ENCODE data around the gene ARCN1. TPM values are rescaled to one million over a fixed set of nuclear protein-coding genes. Genes with fewer than 3 reads are reported as not detected.
A peak's percentile ranks its signal among the peaks of the same experiment; 100 is the strongest.
"Not testable (repeated sequence)": the region's sequence is repeated elsewhere in the genome, so short reads cannot be mapped to it uniquely, and the experiment has no call there.

Gene ARCN1
- total RNA-seq, 1 donor from 2014 or later = 99.4 TPM

- no peak for DNase-seq
- intact Hi-C loops (cut with micrococcal nuclease) = no loop called here
- peaks cover 64% of the 10 kb centered on the region for H3K4me1 ChIP-seq
Measured at GRCh38 chr11:118572981-118573550, 857 bp downstream of the ARCN1 start.

DNA sequence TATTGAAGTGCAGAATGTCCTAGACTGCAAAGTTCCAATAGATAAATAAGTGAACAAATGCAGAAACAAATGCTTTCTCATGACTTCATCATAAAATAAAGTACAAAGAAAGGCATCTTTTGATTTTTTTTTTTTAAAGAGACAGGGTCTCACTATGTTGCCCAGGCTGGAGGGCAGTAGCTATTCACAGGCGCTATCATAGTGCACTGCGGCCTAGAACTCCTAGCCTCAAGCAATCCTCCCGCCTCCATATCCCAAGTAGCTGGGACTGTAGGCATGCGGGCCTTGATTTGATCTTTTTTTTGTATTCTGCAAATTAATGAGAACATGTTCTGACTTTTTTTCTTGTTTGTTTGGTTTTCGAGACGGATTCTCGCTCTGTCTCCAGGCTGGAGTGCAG lies 2.4 kb downstream of the ARCN1 start:
- Histone ChIP-seq H3K27me3 (ENCODE audit: low read depth) (no peaks in the 10 kb centered on the region), H3K36me3 (no peaks in the 10 kb centered on the region), H3K4me1 (peaks cover 80% of the 10 kb centered on the region), H3K4me3 (peak overlapping the region; percentile 97), H3K27ac (replicated peaks) (peak overlapping the region; percentile 13), H3K9me3 (replicated peaks) (no peaks in the 10 kb centered on the region)
- no peak for DNase-seq
- intact Hi-C loops (cut with micrococcal nuclease) = no loop called here
- TF ChIP-seq, protein P1, sequence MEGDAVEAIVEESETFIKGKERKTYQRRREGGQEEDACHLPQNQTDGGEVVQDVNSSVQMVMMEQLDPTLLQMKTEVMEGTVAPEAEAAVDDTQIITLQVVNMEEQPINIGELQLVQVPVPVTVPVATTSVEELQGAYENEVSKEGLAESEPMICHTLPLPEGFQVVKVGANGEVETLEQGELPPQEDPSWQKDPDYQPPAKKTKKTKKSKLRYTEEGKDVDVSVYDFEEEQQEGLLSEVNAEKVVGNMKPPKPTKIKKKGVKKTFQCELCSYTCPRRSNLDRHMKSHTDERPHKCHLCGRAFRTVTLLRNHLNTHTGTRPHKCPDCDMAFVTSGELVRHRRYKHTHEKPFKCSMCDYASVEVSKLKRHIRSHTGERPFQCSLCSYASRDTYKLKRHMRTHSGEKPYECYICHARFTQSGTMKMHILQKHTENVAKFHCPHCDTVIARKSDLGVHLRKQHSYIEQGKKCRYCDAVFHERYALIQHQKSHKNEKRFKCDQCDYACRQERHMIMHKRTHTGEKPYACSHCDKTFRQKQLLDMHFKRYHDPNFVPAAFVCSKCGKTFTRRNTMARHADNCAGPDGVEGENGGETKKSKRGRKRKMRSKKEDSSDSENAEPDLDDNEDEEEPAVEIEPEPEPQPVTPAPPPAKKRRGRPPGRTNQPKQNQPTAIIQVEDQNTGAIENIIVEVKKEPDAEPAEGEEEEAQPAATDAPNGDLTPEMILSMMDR (IDR thresholded peaks at IDR 0.05; ENCODE audit: borderline replicate concordance) = no peak

More at GRCh38 chr11:118572981-118573550, 857 bp downstream of the ARCN1 start:
- Histone ChIP-seq H3K27ac (replicated peaks) (peak overlapping the region; percentile 98), H3K9me3 (replicated peaks) (no peaks in the 10 kb centered on the region), H3K27me3 (ENCODE audit: low read depth) (no peaks in the 10 kb centered on the region), H3K36me3 (no peaks in the 10 kb centered on the region), H3K4me3 (peak overlapping the region; percentile 97)
- TF ChIP-seq, protein P1 (IDR thresholded peaks at IDR 0.05; ENCODE audit: borderline replicate concordance) = no peak

DNA sequence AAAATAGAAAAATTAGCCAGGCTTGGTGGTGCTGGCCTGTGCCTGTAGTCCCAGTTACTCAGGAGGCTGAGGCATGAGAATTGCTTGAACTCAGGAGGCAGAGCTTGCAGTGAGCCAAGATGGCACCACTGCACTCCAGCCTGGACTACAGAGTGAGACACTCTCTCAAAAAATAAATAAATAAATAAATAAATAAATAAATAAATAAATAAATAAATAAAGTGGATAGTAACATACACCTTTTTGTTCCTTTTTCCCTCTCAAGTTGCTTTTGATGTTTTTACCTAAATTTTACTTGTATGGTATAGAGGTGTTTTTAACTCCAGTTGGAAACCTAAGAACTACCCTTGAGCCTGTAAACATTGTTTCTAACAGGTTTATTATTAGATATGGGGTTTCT lies 5.8 kb downstream of the ARCN1 start:
- H3K27me3 ChIP-seq (ENCODE audit: low read depth); DNase-seq; intact Hi-C loops (cut with micrococcal nuclease); H3K27ac ChIP-seq (replicated peaks); H3K4me3 ChIP-seq; H3K9me3 ChIP-seq (replicated peaks): not testable (repeated sequence)
- Histone ChIP-seq H3K4me1 (peaks cover 93% of the 10 kb centered on the region), H3K36me3 (peaks cover 12% of the 10 kb centered on the region)

- intact Hi-C loops (cut with micrococcal nuclease) = no loop called here
- peaks cover 62% of the 10 kb centered on the region for H3K4me1 ChIP-seq
Measured at GRCh38 chr11:118581057-118581456, 8.8 kb downstream of the ARCN1 start.

GRCh38 chr11:118587952-118588351 lies 15.7 kb downstream of the ARCN1 start:
- DNase-seq = no peak
- TF ChIP-seq, protein P1 (IDR thresholded peaks at IDR 0.05; ENCODE audit: borderline replicate concordance) = no peak
- peaks cover 27% of the 10 kb centered on the region for H3K4me1 ChIP-seq
- H3K36me3 ChIP-seq = peaks cover 98% of the 10 kb centered on the region
- intact Hi-C loops (cut with micrococcal nuclease) = no loop called here
- no peaks in the 10 kb centered on the region for H3K9me3 ChIP-seq (replicated peaks)
- peak overlapping the region; percentile 56 for H3K27ac ChIP-seq (replicated peaks)
- H3K27me3 ChIP-seq (ENCODE audit: low read depth) = no peaks in the 10 kb centered on the region
- no peak overlapping the region for H3K4me3 ChIP-seq

More at GRCh38 chr11:118581057-118581456, 8.8 kb downstream of the ARCN1 start:
- no peaks in the 10 kb centered on the region for H3K9me3 ChIP-seq (replicated peaks)
- TF ChIP-seq, protein P1 (IDR thresholded peaks at IDR 0.05; ENCODE audit: borderline replicate concordance) = no peak
- H3K27ac ChIP-seq (replicated peaks) = peak overlapping the region; percentile 65
- H3K27me3 ChIP-seq (ENCODE audit: low read depth) = no peaks in the 10 kb centered on the region
- H3K4me3 ChIP-seq = no peak overlapping the region
- H3K36me3 ChIP-seq = peaks cover 43% of the 10 kb centered on the region
- no peak for DNase-seq

- TF ChIP-seq, protein P1 (IDR thresholded peaks at IDR 0.05; ENCODE audit: borderline replicate concordance) = no peak
- peaks cover 47% of the 10 kb centered on the region for H3K4me1 ChIP-seq
- H3K27me3 ChIP-seq (ENCODE audit: low read depth) = no peaks in the 10 kb centered on the region
- H3K27ac ChIP-seq (replicated peaks) = peak overlapping the region; percentile 72
- H3K36me3 ChIP-seq = peaks cover 95% of the 10 kb centered on the region
- DNase-seq = no peak
- intact Hi-C loops (cut with micrococcal nuclease) = no loop called here
- no peak overlapping the region for H3K4me3 ChIP-seq
- no peaks in the 10 kb centered on the region for H3K9me3 ChIP-seq (replicated peaks)
Measured at GRCh38 chr11:118592616-118593367, 20.6 kb downstream of the ARCN1 start.

Data from left ventricle myocardium inferior (tissue), 1 donor.